WI38 (cell line): ENCODE measurements around the gene CLCN6.

Experiments used
- H3K4me3 ChIP-seq: 2 replicates; pipeline ENCODE4 v1.5.1; 2011; ENCODE audit warnings: low read depth, mild to moderate bottlenecking, control low read depth, low read length
- CTCF ChIP-seq: IDR thresholded peaks from 2 replicates; pipeline ENCODE4 v1.5.1; 2012; ENCODE audit warnings: low read depth, mild to moderate bottlenecking, control low read depth, low read length

Gene CLCN6

GRCh38 chr1:11878891-11879190 lies 72.8 kb downstream of the CLCN6 start:
- no peak for TF ChIP-seq CTCF
- H3K4me3 ChIP-seq = no peak overlapping the region

- no peak for TF ChIP-seq CTCF
- H3K4me3 ChIP-seq = no peak overlapping the region
Observed at GRCh38 chr1:11879311-11880180, 73.6 kb downstream of the CLCN6 start.

- H3K4me3 ChIP-seq = no peak overlapping the region
- no peak for TF ChIP-seq CTCF
Observed at GRCh38 chr1:11880181-11880575, 74.2 kb downstream of the CLCN6 start.

GRCh38 chr1:11880911-11881748 lies 75.1 kb downstream of the CLCN6 start:
- no peak for TF ChIP-seq CTCF
- no peak overlapping the region for H3K4me3 ChIP-seq

- no peak overlapping the region for H3K4me3 ChIP-seq
- no peak for TF ChIP-seq CTCF
Observed at GRCh38 chr1:11881749-11882441, 75.9 kb downstream of the CLCN6 start.

- H3K4me3 ChIP-seq = no peak overlapping the region
- no peak for TF ChIP-seq CTCF
Observed at GRCh38 chr1:11882814-11883538, 77.0 kb downstream of the CLCN6 start.
